Adrenal gland (tissue), 12 donors: ENCODE results near the gene RDX. TPM values are rescaled to one million over a fixed set of nuclear protein-coding genes. Genes with fewer than 3 reads are reported as not detected.

ENCODE experiments used
- DNase-seq, 7 donors: peaks; one replicate each; pipeline ENCODE4 v3.0.0-alpha.2; 2019 to 2020
- H3K27ac ChIP-seq, 5 donors: fragments of 200-600 bp; sonication (generic) in 4 of 5; 1 replicate in 3 of 5; 2 replicates in 2 of 5; pipeline versions ENCODE4 v1.5.1 to v1.8.0; 2016 to 2020; ENCODE audit warnings: mild to moderate bottlenecking in 1 of 5
- H3K27me3 ChIP-seq: fragments of 200-600 bp; 2 replicates; pipeline ENCODE4 v1.8.0; 2021
- H3K36me3 ChIP-seq, 2 donors: fragments of 200-600 bp; replicated peaks in 1 of 2; 1 replicate in 1 of 2; 2 replicates in 1 of 2; pipeline versions ENCODE4 v1.5.1 to v1.8.0; 2018 to 2022
- H3K4me1 ChIP-seq, 2 donors: fragments of 200-600 bp; replicated peaks in 1 of 2; 1 replicate in 1 of 2; 2 replicates in 1 of 2; pipeline versions ENCODE4 v1.5.1 to v1.8.0; 2018 to 2021
- H3K4me3 ChIP-seq, 4 donors: fragments of 200-600 bp; sonication (generic) in 3 of 4; one replicate each; pipeline ENCODE4 v1.5.1; 2016 to 2018
- H3K9me3 ChIP-seq, 3 donors: fragments of 200-600 bp; sonication (generic) in 1 of 3; replicated peaks in 1 of 3; 1 replicate in 2 of 3; 2 replicates in 1 of 3; pipeline versions ENCODE4 v1.5.1 to v1.8.0; 2016 to 2021
- CTCF ChIP-seq, 6 experiments: fragments of 450-650 bp in 4 of 6; fragments of 200-600 bp in 2 of 6; sonication (generic) in 1 of 6; IDR thresholded peaks; 1 replicate in 5 of 6; 2 replicates in 1 of 6; pipeline versions ENCODE4 v1.5.1 to v1.8.0; 2016 to 2021; ENCODE audit warnings: antibody characterized with exemption in 6 of 6, mild to moderate bottlenecking in 2 of 6, moderate library complexity in 1 of 6
- POLR2A ChIP-seq, 2 donors: fragments of 450-650 bp; IDR thresholded peaks; one replicate each; pipeline ENCODE4 v1.6.1; 2017; ENCODE audit warnings: antibody characterized with exemption in 2 of 2, mild to moderate bottlenecking in 2 of 2, moderate library complexity in 1 of 2
- WGBS, 4 donors: extraction: QIAGEN DNeasy Blood & Tissue Kit in 2 of 4; methylation state at CpG; one replicate each; pipeline versions ENCODE4 v1.1.5 to v1.1.7; 2013 to 2017; 5-methylcytosine and 5-hydroxymethylcytosine counted together
- intact Hi-C, 2 donors: fragments of 100-400 bp; cut with DNase I; formaldehyde crosslinking; loops; one replicate each; pipeline versions ENCODE4 v1.14.1 to v1.15.0; 2022 to 2023
- polyA plus RNA-seq, 3 donors: library from polyadenylated mRNA; stranded (reverse); fragments of 200-250 nt in 2 of 3; fragments of 350-450 nt in 1 of 3; fragmentation: Illumina TruSeq in 1 of 3; extraction: RNeasy Lipid Tissue Mini Kit (QIAGEN cat#74804) in 1 of 3; gene quantifications; one replicate each; pipeline ENCODE4 v1.2.3, GENCODE V29; 2013 to 2014
- total RNA-seq, 9 donors: library from RNA; depleted of rRNA in 4 of 9; stranded (reverse); fragments of >200 nt in 4 of 9; fragments of 120-200 nt in 1 of 9; fragmentation: NEBNext Ultra II Directional in 1 of 9; extraction: Animal tissue kit (Norgen Biotek cat#: 25700) in 1 of 9; gene quantifications; one replicate each; pipeline versions ENCODE4 v1.1.0 to v1.2.4, GENCODE V29; 2013 to 2023
- donor health status: healthy with polysubstance abuse.
- donor health status: Bipolar disorder and iron deficiency.
- donor health status: DM: yes; HTN: yes; CAD: no.
- donor health status: DM: no; HTN: no; CAD: no.
- donor health status: DM: no; HTN: no; CAD: no.
- donor health status: DM: yes; HTN: yes; CAD: no.

RDX gene
- total and polyA plus RNA-seq, 12 donors = 82.4 to 1,153 (median 588) TPM

- TF ChIP-seq CTCF (IDR thresholded peaks at IDR 0.05) (peak; percentile 55 to 81 (median 76)), POLR2A (IDR thresholded peaks at IDR 0.05) (no peak)
- intact Hi-C loops = no loop called here
- peak overlapping the region in 1 of 5 donors; percentile 2 for H3K27ac ChIP-seq
- DNase-seq = peak; percentile 65 to 89 (median 80)
- H3K36me3 ChIP-seq = no peaks in the 10 kb centered on the region
- no peaks in the 10 kb centered on the region for H3K27me3 ChIP-seq
- H3K4me1 ChIP-seq = peaks cover 15 to 19% of the 10 kb centered on the region in 2 donors
- WGBS, 4 donors = 10 to 22% (median 17%) methylated on average over 14 of the region's 14 CpGs
- H3K9me3 ChIP-seq = no peaks in the 10 kb centered on the region
- peak overlapping the region in 1 of 4 donors; percentile 33 for H3K4me3 ChIP-seq
Observed at GRCh38 chr11:110173811-110174644, 122.4 kb downstream of the RDX start.

GRCh38 chr11:110172468-110173065 is 123.8 kb downstream of the RDX start:
- Histone ChIP-seq H3K27ac (no peak overlapping the region), H3K27me3 (no peaks in the 10 kb centered on the region), H3K9me3 (no peaks in the 10 kb centered on the region), H3K4me1 (peaks cover 15 to 19% of the 10 kb centered on the region in 2 donors), H3K4me3 (no peak overlapping the region), H3K36me3 (no peaks in the 10 kb centered on the region)
- DNase-seq = no peak
- TF ChIP-seq POLR2A (IDR thresholded peaks at IDR 0.05) (no peak), CTCF (IDR thresholded peaks at IDR 0.05) (no peak)
- 85 to 93% (median 88%) methylated on average over 11 of the region's 11 CpGs for WGBS, 4 donors
- intact Hi-C loops = no loop called here

GRCh38 chr11:110169738-110170137 is 126.7 kb downstream of the RDX start:
- H3K4me3 ChIP-seq = no peak overlapping the region
- DNase-seq = no peak
- peaks cover 0 to 11% of the 10 kb centered on the region in 2 donors for H3K36me3 ChIP-seq
- H3K27ac ChIP-seq = no peak overlapping the region
- intact Hi-C loops = no loop called here
- TF ChIP-seq POLR2A (IDR thresholded peaks at IDR 0.05) (no peak), CTCF (IDR thresholded peaks at IDR 0.05) (no peak)
- peaks cover 0 to 9% of the 10 kb centered on the region in 2 donors for H3K4me1 ChIP-seq
- WGBS, 4 donors = 80 to 92% (median 84%) methylated on average over 2 of the region's 2 CpGs
- H3K27me3 ChIP-seq = no peaks in the 10 kb centered on the region
- no peaks in the 10 kb centered on the region for H3K9me3 ChIP-seq

DNA sequence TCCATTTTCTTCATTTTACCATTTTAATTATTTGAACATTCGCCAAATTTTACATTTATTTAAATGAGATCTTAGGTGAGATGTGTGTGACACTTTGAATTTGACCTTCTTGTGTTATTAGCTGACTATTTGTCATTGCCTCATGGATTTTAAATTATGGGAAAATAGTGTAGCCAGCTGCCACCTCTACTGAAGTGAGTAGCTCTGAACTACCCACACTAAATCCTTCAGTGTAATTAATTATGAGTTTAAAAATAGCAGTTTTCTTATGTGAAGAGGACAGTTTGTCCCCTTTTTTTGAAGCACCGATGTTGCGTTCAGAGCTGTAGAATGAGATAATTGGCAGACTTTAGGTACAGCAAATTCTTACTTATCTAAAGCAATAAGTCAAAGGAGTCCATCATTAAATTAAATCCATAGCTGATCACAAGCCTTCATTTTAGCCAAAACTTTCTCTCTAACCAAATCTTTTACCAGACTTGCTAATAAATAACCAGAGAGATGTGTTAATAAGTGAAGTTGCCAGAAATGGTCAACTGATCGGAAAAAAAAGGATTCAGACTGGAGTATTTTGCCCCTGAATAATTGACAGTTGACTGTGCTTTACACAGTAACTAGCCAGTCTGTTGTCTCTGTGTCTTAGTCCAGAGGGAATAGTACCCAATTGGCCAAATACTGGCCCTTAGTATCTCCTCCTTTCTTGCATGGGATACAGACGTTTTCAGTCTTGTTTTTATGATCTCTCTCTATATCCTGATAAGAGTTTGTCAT is 128.2 kb downstream of the RDX start:
- no peak overlapping the region for H3K27ac ChIP-seq
- peaks cover 0 to 17% of the 10 kb centered on the region in 2 donors for H3K36me3 ChIP-seq
- 68 to 77% (median 71%) methylated on average over 5 of the region's 5 CpGs for WGBS, 4 donors
- H3K4me1 ChIP-seq = no peaks in the 10 kb centered on the region
- intact Hi-C loops = no loop called here
- no peaks in the 10 kb centered on the region for H3K27me3 ChIP-seq
- no peak for TF ChIP-seq CTCF (IDR thresholded peaks at IDR 0.05)
- no peak for TF ChIP-seq POLR2A (IDR thresholded peaks at IDR 0.05)
- H3K9me3 ChIP-seq = no peaks in the 10 kb centered on the region
- no peak overlapping the region for H3K4me3 ChIP-seq
- no peak for DNase-seq
